Panc1 (cell line): Measurements from ENCODE around the gene OR4E2. TPM values are rescaled to one million over a fixed set of nuclear protein-coding genes. Genes with fewer than 3 reads are reported as not detected.

ENCODE experiments used
- ATAC-seq: fragments of 200-7000 bp; cut with Tn5 transposase; 2 replicates; pipeline ENCODE4 v1.9.1; 2020; ENCODE audit warnings: mild to moderate bottlenecking, moderate library complexity
- BruUV-seq: library from RNA; stranded (reverse); fragments of 400-500 nt; replicated peaks from 2 replicates; lab custom pipeline; 2021; lab: Mats Ljungman, UMichigan
- CTCF ChIA-PET: fragments of 300-600 bp; sonication (Branson Sonifier 250); formaldehyde crosslinking; loops from one replicate; lab custom pipeline; 2022; ENCODE audit warnings: antibody characterized with exemption; lab: Charles Lee
- POLR2A ChIA-PET: fragments of 300-600 bp; sonication (Branson Sonifier 250); formaldehyde crosslinking; loops from one replicate; lab custom pipeline; 2022; ENCODE audit warnings: antibody characterized with exemption; lab: Charles Lee
- DNase-seq: peaks from one replicate; pipeline ENCODE4 v3.0.0-alpha.2; 2010; ENCODE audit warnings: low read depth, low spot score
- H3K27ac ChIP-seq: 2 replicates; pipeline ENCODE4 v1.5.1; 2011; ENCODE audit warnings: mild to moderate bottlenecking, low read length, inconsistent platforms
- H3K27me3 ChIP-seq: fragments of 200-500 bp; sonication (Bioruptor generic); 2 replicates; pipeline ENCODE4 v1.6.0; 2014; ENCODE audit warnings: low read length, inconsistent platforms; ENCODE audit not compliant: control insufficient read depth, insufficient read depth
- H3K36me3 ChIP-seq: fragments of 200-500 bp; sonication (Bioruptor generic); 2 replicates; pipeline ENCODE4 v1.5.1; 2014; ENCODE audit warnings: inconsistent platforms, mild to moderate bottlenecking, low read length, moderate library complexity; ENCODE audit not compliant: control insufficient read depth, insufficient read depth
- H3K4me1 ChIP-seq: 2 replicates; pipeline ENCODE4 v1.5.1; 2011; ENCODE audit warnings: inconsistent platforms, mild to moderate bottlenecking, low read length, moderate library complexity; ENCODE audit not compliant: control insufficient read depth, insufficient read depth
- H3K4me3 ChIP-seq, 2 experiments: 2 replicates each; pipeline ENCODE4 v1.5.1; 2011 to 2012; ENCODE audit warnings: low read depth in 2 of 2, low read length in 2 of 2, mild to moderate bottlenecking in 2 of 2, inconsistent platforms in 1 of 2, moderate library complexity in 1 of 2
- H3K9me3 ChIP-seq: fragments of 200-500 bp; sonication (Bioruptor generic); 2 replicates; pipeline ENCODE4 v1.5.1; 2014; ENCODE audit warnings: low read depth, mild to moderate bottlenecking, inconsistent platforms, low read length, moderate library complexity; ENCODE audit not compliant: control insufficient read depth, insufficient read depth
- CTCF ChIP-seq: fragments of 450-650 bp; IDR thresholded peaks from 2 replicates; pipeline ENCODE4 v1.5.1; 2017; ENCODE audit warnings: mild to moderate bottlenecking
- POLR2AphosphoS5 ChIP-seq: IDR thresholded peaks from 2 replicates; pipeline ENCODE4 v1.6.1; 2012; ENCODE audit warnings: mild to moderate bottlenecking, low read depth, low read length, moderate library complexity
- REST ChIP-seq, 2 experiments: IDR thresholded peaks; 2 replicates each; pipeline ENCODE4 v1.6.1; 2011 to 2012; ENCODE audit warnings: low read depth in 2 of 2, control low read depth in 1 of 2, low read length in 1 of 2, mild to moderate bottlenecking in 1 of 2, moderate library complexity in 1 of 2; ENCODE audit not compliant: insufficient read depth in 1 of 2
- SIN3A ChIP-seq: IDR thresholded peaks from 2 replicates; pipeline ENCODE4 v1.6.1; 2012; ENCODE audit warnings: low read depth, mild to moderate bottlenecking, low read length, moderate library complexity, borderline replicate concordance; ENCODE audit not compliant: insufficient read depth
- TCF7L2 ChIP-seq: IDR thresholded peaks from 2 replicates; pipeline ENCODE4 v1.6.1; 2011; ENCODE audit warnings: mild to moderate bottlenecking, low read depth, low read length, inconsistent platforms
- in situ Hi-C: cut with HindIII; loops from 2 replicates; pipeline ENCODE4 v1.10.0; 2016; ENCODE audit warnings: low sequenced_read_pairs, low pct_unique_long_range_greater_than_20kb
- intact Hi-C: fragments of 100-400 bp; cut with micrococcal nuclease; formaldehyde crosslinking; loops from one replicate; pipeline ENCODE4 v1.10.0; 2022; ENCODE audit not compliant: unreplicated experiment
- total RNA-seq: library from RNA; stranded (reverse); gene quantifications from one replicate; pipeline ENCODE4 v1.2.1, GENCODE V29; 2021; ENCODE audit not compliant: unreplicated experiment

Gene OR4E2
- total RNA-seq, 1 experiment from 2014 or later: not detected

GRCh38 chr14:21675566-21675965, 21.9 kb downstream of the OR4E2 start:
- Histone ChIP-seq H3K27ac (no peak overlapping the region), H3K4me1 (no peaks in the 10 kb centered on the region), H3K27me3 (no peaks in the 10 kb centered on the region), H3K9me3 (no peaks in the 10 kb centered on the region), H3K36me3 (no peaks in the 10 kb centered on the region), H3K4me3 (no peak overlapping the region)
- ChIA-PET POLR2A (no interaction called here), CTCF (no interaction called here)
- DNase-seq: no peak
- in situ Hi-C loops (no loop called here), intact Hi-C loops (no loop called here)
- no peak for TF ChIP-seq POLR2AphosphoS5
- no peak for TF ChIP-seq TCF7L2
- TF ChIP-seq CTCF: no peak
- no peak for TF ChIP-seq REST (IDR thresholded peaks at IDR 0.05; ENCODE audit: insufficient read depth in 1 of 2, low read depth in 2 of 2, low read length in 1 of 2)
- TF ChIP-seq SIN3A: no peak
- no TSS peak for BruUV-seq
- no peak for ATAC-seq

DNA sequence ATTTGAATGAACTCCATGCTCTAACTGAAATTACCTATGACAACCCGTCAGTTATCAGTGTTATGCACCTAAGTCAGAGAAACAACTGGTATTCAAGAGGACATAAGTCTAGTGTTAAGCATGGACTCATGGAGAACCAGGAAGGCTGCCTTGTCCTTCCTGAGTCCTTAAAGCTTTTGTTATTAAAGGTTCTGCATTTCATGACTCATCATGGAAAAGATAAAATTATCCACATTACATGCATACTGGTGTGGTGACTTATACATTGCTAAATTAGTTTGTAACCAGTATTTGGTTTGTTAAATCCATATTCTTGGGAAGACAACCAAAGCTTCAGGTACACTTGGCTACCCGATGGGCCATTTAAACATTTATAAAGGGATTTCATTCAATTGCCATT, 26.4 kb downstream of the OR4E2 start:
- ChIA-PET CTCF (no interaction called here), POLR2A (no interaction called here)
- in situ Hi-C loops (no loop called here), intact Hi-C loops (no loop called here)
- TF ChIP-seq REST (IDR thresholded peaks at IDR 0.05; ENCODE audit: insufficient read depth in 1 of 2, low read depth in 2 of 2, low read length in 1 of 2): no peak
- TF ChIP-seq TCF7L2: no peak
- no peak for TF ChIP-seq POLR2AphosphoS5
- no peak for TF ChIP-seq SIN3A
- no peak for TF ChIP-seq CTCF
- no peak for ATAC-seq
- H3K36me3 ChIP-seq: no peaks in the 10 kb centered on the region
- H3K9me3 ChIP-seq: no peaks in the 10 kb centered on the region
- H3K27me3 ChIP-seq: 0 out of 2 replicates have a peak, but pooled peaks cover 2% of the 10 kb centered on the region
- no peaks in the 10 kb centered on the region for H3K4me1 ChIP-seq
- H3K27ac ChIP-seq: no peak overlapping the region
- no peak overlapping the region for H3K4me3 ChIP-seq
- BruUV-seq: no TSS peak
- DNase-seq: no peak
